K562 (cell line): ENCODE data around the gene BCAS3. TPM values are rescaled to one million over a fixed set of nuclear protein-coding genes. Genes with fewer than 3 reads are reported as not detected.

Source experiments
- ATAC-seq: fragments of 200-7000 bp; cut with Tn5 transposase; 3 replicates; pipeline ENCODE4 v1.9.1; 2020; ENCODE audit warnings: moderate library complexity
- BruUV-seq: library from RNA; stranded (reverse); fragments of 400-500 nt; replicated peaks from 2 replicates; lab custom pipeline; 2021; lab: Mats Ljungman, UMichigan
- CTCF ChIA-PET: fragments of 300-600 bp; formaldehyde crosslinking; extraction: SDS; loops from one replicate; lab custom pipeline; 2021; ENCODE audit warnings: low intra/inter-chr PET ratio; lab: Yijun Ruan, JAX
- POLR2A ChIA-PET: fragments of 300-600, 350-650 bp; sonication (Branson Sonifier 250); formaldehyde crosslinking; extraction: SDS; loops from one replicate; lab custom pipeline; 2021; ENCODE audit warnings: antibody characterized with exemption, inconsistent platforms; lab: Yijun Ruan, JAX
- DNase-seq, 4 experiments: peaks; one replicate each; pipeline versions ENCODE4 v3.0.0 to v3.0.0-alpha.2; 2011 to 2018; ENCODE audit warnings: low spot score in 3 of 4, mixed read lengths in 3 of 4; ENCODE audit errors: extremely low read depth in 1 of 4
- FAIRE-seq: peaks from 2 replicates; lab custom pipeline; 2011; peaks lifted over from hg19 to GRCh38; lab: Jason Lieb, UNC
- H2AFZ ChIP-seq: 2 replicates; pipeline ENCODE4 v1.6.0; 2011; ENCODE audit warnings: low read depth, low read length, control low read depth, inconsistent platforms
- H3K27ac ChIP-seq: fragments of 200-600 bp; 3 replicates; pipeline ENCODE4 v1.8.0; 2011; ENCODE audit warnings: low read depth, mild to moderate bottlenecking, control low read depth, inconsistent platforms, low read length, moderate library complexity, mixed read lengths; ENCODE audit errors: extremely low read depth
- H3K27me3 ChIP-seq, 2 experiments: fragments of 300-600 bp in 1 of 2; 2 replicates in 1 of 2; 3 replicates in 1 of 2; pipeline versions ENCODE4 v1.6.0 to v1.8.0; 2011; ENCODE audit warnings: inconsistent platforms in 2 of 2, low read length in 2 of 2, mild to moderate bottlenecking in 1 of 2, mixed read lengths in 1 of 2, moderate library complexity in 1 of 2; ENCODE audit not compliant: control insufficient read depth in 2 of 2, insufficient read depth in 2 of 2
- H3K36me3 ChIP-seq: fragments of 300-600 bp; 3 replicates; pipeline ENCODE4 v1.8.0; 2011; ENCODE audit warnings: mild to moderate bottlenecking, low read length, inconsistent platforms; ENCODE audit not compliant: control insufficient read depth, insufficient read depth
- H3K4me1 ChIP-seq, 2 experiments: fragments of 200-600 bp in 1 of 2; replicated peaks in 1 of 2; 2 replicates in 1 of 2; 3 replicates in 1 of 2; pipeline versions ENCODE4 v1.5.1 to v1.8.0; 2011; ENCODE audit warnings: inconsistent platforms in 2 of 2, low read length in 2 of 2, mild to moderate bottlenecking in 1 of 2, mixed read lengths in 1 of 2, moderate library complexity in 1 of 2; ENCODE audit not compliant: control insufficient read depth in 2 of 2, insufficient read depth in 2 of 2
- H3K4me2 ChIP-seq: 2 replicates; pipeline ENCODE4 v1.6.1; 2011; ENCODE audit warnings: low read length, control low read depth, inconsistent platforms, mixed read lengths; ENCODE audit not compliant: insufficient read depth
- H3K4me3 ChIP-seq: fragments of 200-600 bp; sonication (generic), shearing (Covaris generic); 2 replicates; pipeline ENCODE4 v1.5.1; 2016; ENCODE audit warnings: control low read depth, inconsistent platforms
- H3K79me2 ChIP-seq: fragments of 200-600 bp; 3 replicates; pipeline ENCODE4 v1.8.0; 2011; ENCODE audit warnings: low read length, inconsistent platforms; ENCODE audit not compliant: control insufficient read depth, insufficient read depth
- H3K9ac ChIP-seq, 2 experiments: 2 replicates each; pipeline versions ENCODE4 v1.6.0 to v1.6.1; 2011; ENCODE audit warnings: low read depth in 2 of 2, low read length in 2 of 2, control low read depth in 1 of 2, inconsistent platforms in 1 of 2, mild to moderate bottlenecking in 1 of 2, mixed read lengths in 1 of 2; ENCODE audit not compliant: insufficient read depth in 1 of 2
- H3K9me1 ChIP-seq: one replicate; pipeline ENCODE4 v1.6.0; 2011; ENCODE audit warnings: inconsistent platforms, mild to moderate bottlenecking, low read length, moderate library complexity; ENCODE audit not compliant: control insufficient read depth, insufficient read depth
- H3K9me3 ChIP-seq: replicated peaks from 2 replicates; pipeline ENCODE4 v1.5.1; 2011; ENCODE audit warnings: low read depth, low read length, inconsistent platforms; ENCODE audit not compliant: control insufficient read depth, insufficient read depth
- H4K20me1 ChIP-seq: replicated peaks from 2 replicates; pipeline ENCODE4 v1.6.1; 2011; ENCODE audit warnings: low read length, inconsistent platforms, mixed read lengths; ENCODE audit not compliant: control insufficient read depth, insufficient read depth
- ARID2 ChIP-seq: fragments of 450-650 bp; IDR thresholded peaks from 2 replicates; pipeline ENCODE4 v1.6.1; 2017; ENCODE audit warnings: antibody characterized with exemption, mild to moderate bottlenecking
- ZBTB11 ChIP-seq, 3 experiments: fragments of 200-800 bp in 1 of 3; fragments of 250-450 bp in 1 of 3; fragments of 450-650 bp in 1 of 3; sonication (Bioruptor Pico) in 1 of 3; sonication (Bioruptor generic) in 1 of 3; formaldehyde crosslinking in 1 of 3; IDR thresholded peaks; 2 replicates each; pipeline versions ENCODE4 v1.6.1 to v1.8.0; 2016 to 2022; ENCODE audit warnings: mild to moderate bottlenecking in 2 of 3, missing genetic modification characterization in 2 of 3, missing compliant biosample characterization in 1 of 3, moderate library complexity in 1 of 3
- ZNF512 ChIP-seq: IDR thresholded peaks from 2 replicates; pipeline ENCODE4 v1.6.1; 2016; ENCODE audit warnings: missing genetic modification characterization, missing compliant biosample characterization
- in situ Hi-C: fragments of 300-500 bp; cut with MboI; formaldehyde crosslinking; loops from 4 replicates; pipeline ENCODE4 v1.15.0; 2018; ENCODE audit warnings: inconsistent platforms, mixed read lengths
- intact Hi-C: fragments of 100-400 bp; cut with micrococcal nuclease; formaldehyde crosslinking; loops from 2 replicates; pipeline ENCODE4 v1.14.2; 2022
- polyA plus RNA-seq, 8 experiments: library from polyadenylated mRNA; depleted of rRNA in 4 of 8; stranded (reverse) in 5 of 8; unstranded in 3 of 8; fragments of >200 nt; fragmentation: Nextera tagmentation in 2 of 8; fragmentation: Illumina TruSeq in 1 of 8; extraction: Ambion mirVana in 2 of 8; extraction: Trizol in 1 of 8; gene quantifications; 2 replicates each; pipeline versions ENCODE4 v1.2.1 to v1.2.3, GENCODE V29; 2011 to 2014; ENCODE audit warnings: inconsistent platforms in 1 of 8, missing spikeins in 1 of 8
- total RNA-seq, 7 experiments: library from RNA; depleted of rRNA in 6 of 7; stranded (reverse); fragments of >200 nt in 6 of 7; fragmentation: Illumina TruSeq in 2 of 7; extraction: Trizol in 2 of 7; gene quantifications; 2 replicates each; pipeline versions ENCODE4 v1.2.1 to v1.2.3, GENCODE V29; 2011 to 2021; ENCODE audit warnings: low replicate concordance in 1 of 7

Gene BCAS3
- total and polyA plus RNA-seq, 9 of the 15 experiments (the other 6 are each of a cell fraction or from before 2014, with no cell fraction given): 1.9 to 5.5 (median 3.5) TPM

GRCh38 chr17:60750640-60751039, 73.0 kb downstream of the BCAS3 start:
- no TSS peak for BruUV-seq
- H3K9me3 ChIP-seq: peaks cover 3% of the 10 kb centered on the region; the same call in 1 of the 2 replicates
- in situ Hi-C loops (no loop called here), intact Hi-C loops (no loop called here)
- no peaks in the 10 kb centered on the region for H3K79me2 ChIP-seq
- H2AFZ ChIP-seq: no peak overlapping the region
- ChIA-PET CTCF (no interaction called here), POLR2A (no interaction called here)
- H4K20me1 ChIP-seq: no peaks in the 10 kb centered on the region
- no peaks in the 10 kb centered on the region for H3K4me1 ChIP-seq
- peak in 1 of 3 experiments; percentile 82; a peak in 2 of 6 replicates for TF ChIP-seq ZBTB11 (CRISPR knock-in tag; IDR thresholded peaks at IDR 0.05)
- TF ChIP-seq ZNF512 (tag): no peak
- no peak for TF ChIP-seq ARID2
- no peaks in the 10 kb centered on the region; a peak in 1 of 5 replicates for H3K27me3 ChIP-seq
- ATAC-seq (no peak), FAIRE-seq (no peak), DNase-seq (no peak)
- H3K4me3 ChIP-seq: no peak overlapping the region
- no peak overlapping the region for H3K9ac ChIP-seq
- H3K36me3 ChIP-seq: no peaks in the 10 kb centered on the region
- H3K27ac ChIP-seq: no peak overlapping the region
- no peaks in the 10 kb centered on the region for H3K9me1 ChIP-seq
- H3K4me2 ChIP-seq: no peak overlapping the region
